Liver (tissue), 3 donors: ENCODE measurements around the gene ZNF17.

ENCODE experiments used
- ATF3 ChIP-seq: IDR thresholded peaks from 2 replicates; pipeline ENCODE4 v1.6.1; 2016; ENCODE audit warnings: antibody characterized with exemption
- GABPA ChIP-seq, 2 donors: IDR thresholded peaks in 1 of 2; conservative IDR thresholded peaks in 1 of 2; 2 replicates each; pipeline ENCODE4 v1.6.1; 2016; ENCODE audit warnings: antibody characterized with exemption in 2 of 2, mild to moderate bottlenecking in 1 of 2, moderate library complexity in 1 of 2
- MAX ChIP-seq: IDR thresholded peaks from 2 replicates; pipeline ENCODE4 v1.6.1; 2016; ENCODE audit warnings: antibody characterized with exemption
- REST ChIP-seq: IDR thresholded peaks from 2 replicates; pipeline ENCODE4 v1.6.1; 2016; ENCODE audit warnings: antibody characterized with exemption, mild to moderate bottlenecking
- TF ChIP-seq, protein P1 (sequence below): fragments of 150-350 bp; IDR thresholded peaks from 2 replicates; pipeline ENCODE4 v1.5.1; 2017; ENCODE audit warnings: improper control_type of control experiment, low read depth, low read length; ENCODE audit not compliant: missing input control
- TF ChIP-seq, protein P2 (sequence below): IDR thresholded peaks from 2 replicates; pipeline ENCODE4 v1.6.1; 2016; ENCODE audit warnings: antibody characterized with exemption
- donor health status: healthy.
- donor health status: healthy.

- no peak for TF ChIP-seq REST
- TF ChIP-seq, protein P1, sequence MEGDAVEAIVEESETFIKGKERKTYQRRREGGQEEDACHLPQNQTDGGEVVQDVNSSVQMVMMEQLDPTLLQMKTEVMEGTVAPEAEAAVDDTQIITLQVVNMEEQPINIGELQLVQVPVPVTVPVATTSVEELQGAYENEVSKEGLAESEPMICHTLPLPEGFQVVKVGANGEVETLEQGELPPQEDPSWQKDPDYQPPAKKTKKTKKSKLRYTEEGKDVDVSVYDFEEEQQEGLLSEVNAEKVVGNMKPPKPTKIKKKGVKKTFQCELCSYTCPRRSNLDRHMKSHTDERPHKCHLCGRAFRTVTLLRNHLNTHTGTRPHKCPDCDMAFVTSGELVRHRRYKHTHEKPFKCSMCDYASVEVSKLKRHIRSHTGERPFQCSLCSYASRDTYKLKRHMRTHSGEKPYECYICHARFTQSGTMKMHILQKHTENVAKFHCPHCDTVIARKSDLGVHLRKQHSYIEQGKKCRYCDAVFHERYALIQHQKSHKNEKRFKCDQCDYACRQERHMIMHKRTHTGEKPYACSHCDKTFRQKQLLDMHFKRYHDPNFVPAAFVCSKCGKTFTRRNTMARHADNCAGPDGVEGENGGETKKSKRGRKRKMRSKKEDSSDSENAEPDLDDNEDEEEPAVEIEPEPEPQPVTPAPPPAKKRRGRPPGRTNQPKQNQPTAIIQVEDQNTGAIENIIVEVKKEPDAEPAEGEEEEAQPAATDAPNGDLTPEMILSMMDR, result no peak
- no peak for TF ChIP-seq ATF3
- TF ChIP-seq GABPA (IDR thresholded peaks at IDR 0.05 in 1 of 2, conservative IDR thresholded peaks at IDR 0.05 in 1 of 2), result no peak
- TF ChIP-seq, protein P2, sequence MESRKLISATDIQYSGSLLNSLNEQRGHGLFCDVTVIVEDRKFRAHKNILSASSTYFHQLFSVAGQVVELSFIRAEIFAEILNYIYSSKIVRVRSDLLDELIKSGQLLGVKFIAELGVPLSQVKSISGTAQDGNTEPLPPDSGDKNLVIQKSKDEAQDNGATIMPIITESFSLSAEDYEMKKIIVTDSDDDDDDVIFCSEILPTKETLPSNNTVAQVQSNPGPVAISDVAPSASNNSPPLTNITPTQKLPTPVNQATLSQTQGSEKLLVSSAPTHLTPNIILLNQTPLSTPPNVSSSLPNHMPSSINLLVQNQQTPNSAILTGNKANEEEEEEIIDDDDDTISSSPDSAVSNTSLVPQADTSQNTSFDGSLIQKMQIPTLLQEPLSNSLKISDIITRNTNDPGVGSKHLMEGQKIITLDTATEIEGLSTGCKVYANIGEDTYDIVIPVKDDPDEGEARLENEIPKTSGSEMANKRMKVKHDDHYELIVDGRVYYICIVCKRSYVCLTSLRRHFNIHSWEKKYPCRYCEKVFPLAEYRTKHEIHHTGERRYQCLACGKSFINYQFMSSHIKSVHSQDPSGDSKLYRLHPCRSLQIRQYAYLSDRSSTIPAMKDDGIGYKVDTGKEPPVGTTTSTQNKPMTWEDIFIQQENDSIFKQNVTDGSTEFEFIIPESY, result no peak
- no peak for TF ChIP-seq MAX
These were observed 28.0 kb upstream of the ZNF17 start for GRCh38 chr19:57382806-57383488.
